HEK293 (cell line): ENCODE measurements around the gene APOH.

Experiments
- HOXD13 ChIP-seq: sonication (generic); formaldehyde crosslinking; IDR thresholded peaks from 2 replicates; pipeline ENCODE4 v1.8.0; 2022; ENCODE audit warnings: missing genetic modification reagents, borderline replicate concordance
- WT1 ChIP-seq: fragments of 450-650 bp; formaldehyde crosslinking; IDR thresholded peaks from 2 replicates; pipeline ENCODE4 v1.5.1; 2016; ENCODE audit warnings: missing biosample characterization, missing genetic modification characterization
- ZNF274 ChIP-seq, 2 experiments: fragments of 200-500 bp in 1 of 2; fragments of 450-650 bp in 1 of 2; sonication (Bioruptor generic) in 1 of 2; formaldehyde crosslinking in 1 of 2; IDR thresholded peaks; 2 replicates each; pipeline versions ENCODE4 v1.5.1 to v1.6.1; 2014 to 2016; ENCODE audit warnings: borderline replicate concordance in 1 of 2, inconsistent platforms in 1 of 2, low read length in 1 of 2, missing biosample characterization in 1 of 2, missing genetic modification characterization in 1 of 2
- ZNF423 ChIP-seq: fragments of 450-650 bp; formaldehyde crosslinking; IDR thresholded peaks from 2 replicates; pipeline ENCODE4 v1.5.1; 2016; ENCODE audit warnings: missing biosample characterization, missing genetic modification characterization
- TF ChIP-seq, protein P1 (sequence below): fragments of 450-650 bp; formaldehyde crosslinking; IDR thresholded peaks from 2 replicates; pipeline ENCODE4 v1.5.1; 2017; ENCODE audit warnings: missing biosample characterization, missing genetic modification characterization
- TF ChIP-seq, protein P2 (sequence below): fragments of 450-650 bp; formaldehyde crosslinking; IDR thresholded peaks from 2 replicates; pipeline ENCODE4 v1.5.1; 2016; ENCODE audit warnings: missing biosample characterization, missing genetic modification characterization
- TF ChIP-seq, protein P3 (sequence below): fragments of 450-650 bp; formaldehyde crosslinking; IDR thresholded peaks from 2 replicates; pipeline ENCODE4 v1.5.1; 2016; ENCODE audit warnings: missing biosample characterization, missing genetic modification characterization, low read depth

DNA sequence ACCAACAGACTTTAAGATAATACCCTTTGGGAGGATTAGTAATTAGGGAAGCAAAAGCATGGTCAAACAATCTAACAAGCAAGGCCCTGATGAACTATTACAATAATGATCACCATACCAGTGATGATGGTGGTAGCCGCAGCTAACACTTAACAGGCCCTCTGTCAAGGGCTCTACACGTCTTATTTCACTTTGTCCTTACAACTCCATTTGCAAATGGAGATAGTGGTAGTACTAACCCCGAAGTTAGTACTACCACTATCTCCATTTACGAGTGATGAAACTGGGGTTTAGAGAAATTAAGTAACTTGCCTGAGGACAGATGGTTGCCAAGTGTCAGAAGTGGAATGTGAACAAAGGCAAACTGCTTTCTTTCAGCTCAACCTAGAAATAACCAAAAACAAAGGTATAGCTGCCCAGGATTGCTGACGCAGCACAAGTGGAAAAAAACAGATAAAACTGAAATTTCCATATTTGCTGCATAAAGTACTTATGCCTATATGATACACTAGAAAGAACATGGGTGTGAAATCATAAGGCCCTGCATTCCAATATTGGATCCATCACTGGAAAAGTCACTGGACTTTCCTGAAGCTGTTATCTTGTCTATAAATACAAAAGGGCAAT, 61.9 kb downstream of the APOH start:
- TF ChIP-seq, protein P1, sequence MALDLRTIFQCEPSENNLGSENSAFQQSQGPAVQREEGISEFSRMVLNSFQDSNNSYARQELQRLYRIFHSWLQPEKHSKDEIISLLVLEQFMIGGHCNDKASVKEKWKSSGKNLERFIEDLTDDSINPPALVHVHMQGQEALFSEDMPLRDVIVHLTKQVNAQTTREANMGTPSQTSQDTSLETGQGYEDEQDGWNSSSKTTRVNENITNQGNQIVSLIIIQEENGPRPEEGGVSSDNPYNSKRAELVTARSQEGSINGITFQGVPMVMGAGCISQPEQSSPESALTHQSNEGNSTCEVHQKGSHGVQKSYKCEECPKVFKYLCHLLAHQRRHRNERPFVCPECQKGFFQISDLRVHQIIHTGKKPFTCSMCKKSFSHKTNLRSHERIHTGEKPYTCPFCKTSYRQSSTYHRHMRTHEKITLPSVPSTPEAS, result no peak
- TF ChIP-seq, protein P2, sequence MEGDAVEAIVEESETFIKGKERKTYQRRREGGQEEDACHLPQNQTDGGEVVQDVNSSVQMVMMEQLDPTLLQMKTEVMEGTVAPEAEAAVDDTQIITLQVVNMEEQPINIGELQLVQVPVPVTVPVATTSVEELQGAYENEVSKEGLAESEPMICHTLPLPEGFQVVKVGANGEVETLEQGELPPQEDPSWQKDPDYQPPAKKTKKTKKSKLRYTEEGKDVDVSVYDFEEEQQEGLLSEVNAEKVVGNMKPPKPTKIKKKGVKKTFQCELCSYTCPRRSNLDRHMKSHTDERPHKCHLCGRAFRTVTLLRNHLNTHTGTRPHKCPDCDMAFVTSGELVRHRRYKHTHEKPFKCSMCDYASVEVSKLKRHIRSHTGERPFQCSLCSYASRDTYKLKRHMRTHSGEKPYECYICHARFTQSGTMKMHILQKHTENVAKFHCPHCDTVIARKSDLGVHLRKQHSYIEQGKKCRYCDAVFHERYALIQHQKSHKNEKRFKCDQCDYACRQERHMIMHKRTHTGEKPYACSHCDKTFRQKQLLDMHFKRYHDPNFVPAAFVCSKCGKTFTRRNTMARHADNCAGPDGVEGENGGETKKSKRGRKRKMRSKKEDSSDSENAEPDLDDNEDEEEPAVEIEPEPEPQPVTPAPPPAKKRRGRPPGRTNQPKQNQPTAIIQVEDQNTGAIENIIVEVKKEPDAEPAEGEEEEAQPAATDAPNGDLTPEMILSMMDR (tag by site-specific recombination), result no peak
- TF ChIP-seq ZNF423 (no peak), HOXD13 (CRISPR knock-in tag) (no peak), WT1 (tag by site-specific recombination) (no peak), ZNF274 (IDR thresholded peaks at IDR 0.05; ENCODE audit: low read length) (no peak), ZNF274 (tag by site-specific recombination; IDR thresholded peaks at IDR 0.05; ENCODE audit: borderline replicate concordance) (no peak)
- TF ChIP-seq, protein P3, sequence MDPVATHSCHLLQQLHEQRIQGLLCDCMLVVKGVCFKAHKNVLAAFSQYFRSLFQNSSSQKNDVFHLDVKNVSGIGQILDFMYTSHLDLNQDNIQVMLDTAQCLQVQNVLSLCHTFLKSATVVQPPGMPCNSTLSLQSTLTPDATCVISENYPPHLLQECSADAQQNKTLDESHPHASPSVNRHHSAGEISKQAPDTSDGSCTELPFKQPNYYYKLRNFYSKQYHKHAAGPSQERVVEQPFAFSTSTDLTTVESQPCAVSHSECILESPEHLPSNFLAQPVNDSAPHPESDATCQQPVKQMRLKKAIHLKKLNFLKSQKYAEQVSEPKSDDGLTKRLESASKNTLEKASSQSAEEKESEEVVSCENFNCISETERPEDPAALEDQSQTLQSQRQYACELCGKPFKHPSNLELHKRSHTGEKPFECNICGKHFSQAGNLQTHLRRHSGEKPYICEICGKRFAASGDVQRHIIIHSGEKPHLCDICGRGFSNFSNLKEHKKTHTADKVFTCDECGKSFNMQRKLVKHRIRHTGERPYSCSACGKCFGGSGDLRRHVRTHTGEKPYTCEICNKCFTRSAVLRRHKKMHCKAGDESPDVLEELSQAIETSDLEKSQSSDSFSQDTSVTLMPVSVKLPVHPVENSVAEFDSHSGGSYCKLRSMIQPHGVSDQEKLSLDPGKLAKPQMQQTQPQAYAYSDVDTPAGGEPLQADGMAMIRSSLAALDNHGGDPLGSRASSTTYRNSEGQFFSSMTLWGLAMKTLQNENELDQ (tag by site-specific recombination), result no peak
